Measurements from ENCODE around the gene GLI1. TPM values are rescaled to one million over a fixed set of nuclear protein-coding genes. Genes with fewer than 3 reads are reported as not detected.
"Not testable (repeated sequence)": the region's sequence is repeated elsewhere in the genome, so short reads cannot be mapped to it uniquely, and the experiment has no call there.

Gene GLI1
- total and polyA plus RNA-seq, 2 of the 13 experiments (the other 11 are each of a cell fraction or from before 2014, with no cell fraction given): 0.09 to 0.20 TPM

DNA sequence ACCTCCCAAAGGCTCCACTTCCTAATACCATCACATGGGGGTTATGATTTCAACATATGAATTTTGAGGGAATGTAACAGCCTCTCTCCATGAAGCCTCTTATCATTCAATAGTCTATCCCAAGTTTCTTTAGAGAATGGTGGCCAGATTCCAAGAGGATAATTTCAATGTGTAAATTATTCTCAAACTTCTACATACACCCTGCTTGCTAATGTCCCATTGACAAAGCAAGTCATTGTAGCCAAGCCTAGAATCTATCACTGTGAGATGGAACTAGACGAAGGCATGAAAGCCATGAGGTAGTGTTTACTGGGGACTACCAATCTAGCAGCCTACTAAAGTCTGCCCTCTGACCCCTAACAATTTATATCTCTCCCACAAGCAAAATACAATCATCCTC is 21.2 kb upstream of the GLI1 start (continued):
- TF ChIP-seq CEBPZ (IDR thresholded peaks at IDR 0.05; ENCODE audit: low read length): no peak
- no peak for TF ChIP-seq ZBTB7A (CRISPR knock-in tag; IDR thresholded peaks at IDR 0.05)
- no peak for TF ChIP-seq ZFYVE20 (CRISPR knock-in tag; IDR thresholded peaks at IDR 0.05; ENCODE audit: borderline replicate concordance, low read depth)
- no peak for TF ChIP-seq RBFOX2 (IDR thresholded peaks at IDR 0.05; ENCODE audit: low read depth, low read length)

DNA sequence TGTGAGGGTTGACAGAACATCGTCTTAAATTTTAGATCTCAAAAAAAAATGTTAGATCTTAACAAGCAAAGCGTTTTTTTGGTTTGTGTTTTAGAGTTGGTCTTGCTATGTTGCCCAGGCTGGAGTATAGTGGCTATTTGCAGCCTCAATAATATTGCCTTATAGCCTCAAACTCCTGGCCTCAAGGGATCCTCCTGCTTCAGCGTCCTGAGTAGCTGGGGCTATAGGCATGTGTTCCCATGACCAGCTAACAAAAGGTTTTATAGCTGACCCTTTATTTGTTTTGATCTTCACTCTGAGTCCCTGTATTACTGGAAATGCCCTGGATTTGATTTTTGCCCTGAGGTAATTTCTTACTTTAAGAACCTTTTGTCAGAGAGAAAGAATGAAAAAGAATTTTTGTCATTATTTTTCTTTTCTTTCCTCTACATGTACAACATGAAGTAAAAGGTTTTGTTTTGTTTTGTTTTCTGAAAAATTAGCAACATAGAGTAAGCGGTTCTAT is 19.8 kb upstream of the GLI1 start:
- Histone ChIP-seq H3K9ac (ENCODE audit: insufficient read depth, low read depth, low read length) (no peak overlapping the region), H4K20me1 (ENCODE audit: insufficient read depth, low read length) (no peaks in the 10 kb centered on the region), H3K4me1 (ENCODE audit: insufficient read depth, low read length) (peaks cover 14% of the 10 kb centered on the region), H3K79me2 (ENCODE audit: insufficient read depth, low read length) (no peaks in the 10 kb centered on the region), H3K4me3 (replicated peaks in 1 of 3; ENCODE audit: insufficient read depth in 1 of 3, low read depth in 2 of 3, low read length in 3 of 3) (no peak overlapping the region), H2AFZ (ENCODE audit: low read length) (no peak overlapping the region), H3K9me3 (ENCODE audit: low read length) (no peaks in the 10 kb centered on the region), H3K36me3 (replicated peaks in 1 of 2; ENCODE audit: control insufficient read depth in 1 of 2, insufficient read depth in 2 of 2, low read length in 2 of 2) (no peaks in the 10 kb centered on the region), H3K27ac (ENCODE audit: extremely low read length, insufficient read depth, low read length) (no peak overlapping the region), H3K4me2 (ENCODE audit: low read depth, low read length) (no peak overlapping the region), H3K27me3 (ENCODE audit: control insufficient read depth in 1 of 2, insufficient read depth in 2 of 2, low read length in 2 of 2) (no peaks in the 10 kb centered on the region)
- POLR2A ChIA-PET: interaction anchor here (1.1 kb wide), 1 partner anchor 10 kb away, joined by 3 read pairs; no protein-coding TSS in a partner anchor
- 81% methylated on average over 4 of the region's 4 CpGs for whole genome bisulfite sequencing (ENCODE audit: low lambda C conversion rate)
- CTCF ChIA-PET (ENCODE audit: low intra/inter-chr PET ratio, low total read pairs): no interaction called here
- no TSS peak for BruUV-seq (replicated peaks)
- FAIRE-seq (no peak), DNase-seq (ENCODE audit: low spot score) (no peak), ATAC-seq (no peak)
- in situ Hi-C loops (cut with HindIII; ENCODE audit: extremely low pct_ligation_motif_present, low pct_unique_long_range_greater_than_20kb) (no loop called here), intact Hi-C loops (cut with micrococcal nuclease; ENCODE audit: unreplicated experiment) (no loop called here)
- TF ChIP-seq ATF1 (CRISPR knock-in tag; IDR thresholded peaks at IDR 0.05) (no peak), MLX (CRISPR knock-in tag; IDR thresholded peaks at IDR 0.05) (no peak), PLRG1 (conservative IDR thresholded peaks at IDR 0.05) (no peak), NCOR1 (IDR thresholded peaks at IDR 0.05; ENCODE audit: borderline replicate concordance, low read length) (no peak), ZNF121 (CRISPR knock-in tag; IDR thresholded peaks at IDR 0.05) (0 out of 2 replicates have a peak, but pooled peaks have one; percentile 13), TEAD2 (CRISPR knock-in tag; IDR thresholded peaks at IDR 0.05) (no peak)

GRCh38 chr12:57441393-57441792 is 18.2 kb upstream of the GLI1 start:
- H2AFZ ChIP-seq (ENCODE audit: low read length); H3K27me3 ChIP-seq (ENCODE audit: control insufficient read depth in 1 of 2, insufficient read depth in 2 of 2, low read length in 2 of 2); H3K9me3 ChIP-seq (ENCODE audit: low read length); FAIRE-seq; H3K27ac ChIP-seq (ENCODE audit: extremely low read length, insufficient read depth, low read length); H4K20me1 ChIP-seq (ENCODE audit: insufficient read depth, low read length); BruUV-seq (replicated peaks); CTCF ChIA-PET (ENCODE audit: low intra/inter-chr PET ratio, low total read pairs); H3K36me3 ChIP-seq (replicated peaks in 1 of 2; ENCODE audit: control insufficient read depth in 1 of 2, insufficient read depth in 2 of 2, low read length in 2 of 2); ATAC-seq; H3K4me1 ChIP-seq (ENCODE audit: insufficient read depth, low read length); intact Hi-C loops (cut with micrococcal nuclease; ENCODE audit: unreplicated experiment); H3K79me2 ChIP-seq (ENCODE audit: insufficient read depth, low read length); in situ Hi-C loops (cut with HindIII; ENCODE audit: extremely low pct_ligation_motif_present, low pct_unique_long_range_greater_than_20kb); DNase-seq (ENCODE audit: low spot score); H3K4me3 ChIP-seq (replicated peaks in 1 of 3; ENCODE audit: insufficient read depth in 1 of 3, low read depth in 2 of 3, low read length in 3 of 3); H3K4me2 ChIP-seq (ENCODE audit: low read depth, low read length); H3K9ac ChIP-seq (ENCODE audit: insufficient read depth, low read depth, low read length): not testable (repeated sequence)
- POLR2A ChIA-PET: interaction anchor here (1.4 kb wide), 1 partner anchor 11 kb away, joined by 4 read pairs; no protein-coding TSS in a partner anchor
- WGBS (ENCODE audit: low lambda C conversion rate): 90% methylated on average over 2 of the region's 2 CpGs

Data from HepG2 (cell line).